Tibial artery (tissue), 4 donors: ENCODE measurements around the gene CAMK2B.
"Not testable (repeated sequence)": the region's sequence is repeated elsewhere in the genome, so short reads cannot be mapped to it uniquely, and the experiment has no call there.

ENCODE experiments used
- DNase-seq, 2 donors: peaks; one replicate each; pipeline ENCODE4 v3.0.0-alpha.2; 2019
- H3K27ac ChIP-seq, 2 donors: fragments of 200-600 bp; sonication (generic) in 1 of 2; 1 replicate in 1 of 2; 2 replicates in 1 of 2; pipeline ENCODE4 v1.5.1; 2018 to 2019; ENCODE audit warnings: mild to moderate bottlenecking in 1 of 2
- H3K27me3 ChIP-seq, 2 donors: fragments of 200-600 bp; sonication (generic) in 1 of 2; one replicate each; pipeline versions ENCODE4 v1.5.1 to v1.6.0; 2016 to 2019
- H3K36me3 ChIP-seq, 3 donors: fragments of 200-600 bp; sonication (generic) in 2 of 3; one replicate each; pipeline ENCODE4 v1.5.1; 2016 to 2019; ENCODE audit warnings: mild to moderate bottlenecking in 2 of 3
- H3K4me1 ChIP-seq, 4 donors: fragments of 200-600 bp; sonication (generic) in 2 of 4; 1 replicate in 3 of 4; 2 replicates in 1 of 4; pipeline ENCODE4 v1.5.1; 2016 to 2019
- H3K4me3 ChIP-seq, 2 donors: fragments of 200-600 bp; sonication (generic) in 1 of 2; 1 replicate in 1 of 2; 2 replicates in 1 of 2; pipeline ENCODE4 v1.5.1; 2018 to 2019; ENCODE audit warnings: mild to moderate bottlenecking in 2 of 2
- H3K9me3 ChIP-seq, 3 donors: fragments of 200-600 bp; sonication (generic) in 1 of 3; one replicate each; pipeline ENCODE4 v1.5.1; 2016 to 2019
- CTCF ChIP-seq, 2 experiments: fragments of 200-600 bp in 1 of 2; fragments of 450-650 bp in 1 of 2; IDR thresholded peaks; one replicate each; pipeline ENCODE4 v1.5.1; 2017 to 2019; ENCODE audit warnings: antibody characterized with exemption in 2 of 2, mild to moderate bottlenecking in 1 of 2, moderate library complexity in 1 of 2
- intact Hi-C: fragments of 100-400 bp; cut with DNase I; formaldehyde crosslinking; loops from one replicate; pipeline ENCODE4 v1.15.0; 2023; ENCODE audit warnings: low total_unique reads

Gene CAMK2B

GRCh38 chr7:44180631-44181030 is 144.8 kb downstream of the CAMK2B start:
- peaks cover 0 to 7% of the 10 kb centered on the region in 2 donors for H3K27me3 ChIP-seq
- H3K4me3 ChIP-seq, result no peak overlapping the region
- no peak overlapping the region for H3K27ac ChIP-seq
- TF ChIP-seq CTCF (IDR thresholded peaks at IDR 0.05), result no peak
- peaks cover 0 to 7% (median 0%) of the 10 kb centered on the region in 4 donors for H3K4me1 ChIP-seq
- intact Hi-C loops, result loop anchor here (5.0 kb wide), 1 partner anchor 1093 kb away; no protein-coding TSS in a partner anchor
- peaks cover 0 to 10% (median 10%) of the 10 kb centered on the region in 3 donors for H3K9me3 ChIP-seq
- no peak for DNase-seq
- H3K36me3 ChIP-seq, result no peaks in the 10 kb centered on the region

DNA sequence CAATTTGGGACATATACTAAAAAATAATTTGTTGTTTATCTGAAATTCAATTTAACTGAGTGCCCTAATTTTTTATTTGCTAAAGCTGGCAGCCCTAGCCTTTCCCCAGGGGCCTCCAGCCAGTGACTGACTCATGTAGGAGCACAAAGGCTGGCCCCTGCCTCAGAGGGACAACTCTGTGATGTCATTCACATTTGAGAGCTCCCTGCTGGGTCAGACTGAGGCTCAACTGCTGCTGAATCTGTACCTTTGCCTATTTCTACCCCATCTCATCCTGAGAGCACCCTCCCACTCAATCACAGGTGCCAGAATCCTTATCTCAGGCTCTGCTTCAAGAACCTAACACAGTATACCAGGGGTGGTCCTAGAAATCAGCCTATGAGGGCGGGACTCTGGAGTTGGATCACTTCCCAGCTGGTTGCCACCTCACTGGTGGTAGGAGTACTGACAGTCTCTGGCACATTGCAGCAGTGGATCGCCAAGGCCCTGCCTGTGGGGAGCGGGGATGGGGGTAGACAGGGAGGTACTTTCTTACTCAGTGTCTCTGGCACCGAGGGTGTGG is 147.7 kb downstream of the CAMK2B start:
- Histone ChIP-seq H3K9me3 (peaks cover 0 to 5% (median 3%) of the 10 kb centered on the region in 3 donors), H3K4me3 (no peak overlapping the region), H3K4me1 (peaks cover 0 to 7% (median 0%) of the 10 kb centered on the region in 4 donors), H3K27ac (no peak overlapping the region), H3K36me3 (no peaks in the 10 kb centered on the region), H3K27me3 (peaks cover 0 to 4% of the 10 kb centered on the region in 2 donors)
- no peak for TF ChIP-seq CTCF (IDR thresholded peaks at IDR 0.05)
- intact Hi-C loops, result no loop called here
- DNase-seq, result peak in 1 of 2 donors; percentile 61

DNA sequence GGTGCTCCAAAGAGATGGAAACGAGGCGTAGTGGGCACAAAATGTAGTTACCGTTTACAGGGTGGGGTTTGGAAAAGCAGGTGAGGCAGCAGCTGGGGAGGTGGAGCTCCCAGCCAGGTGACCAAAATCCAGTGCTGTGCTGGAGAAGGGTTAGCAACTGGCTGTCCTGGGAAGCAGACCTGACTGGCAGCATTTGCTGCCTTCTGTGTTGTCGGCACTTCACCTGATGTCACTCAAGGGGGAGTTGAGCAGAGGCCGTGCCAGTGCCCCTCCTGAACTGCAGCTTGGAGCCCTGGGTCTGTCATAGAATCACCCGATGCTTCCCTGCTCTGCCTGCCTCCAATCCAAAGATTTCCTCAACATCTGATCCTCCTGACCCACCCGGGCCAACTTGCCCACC is 148.9 kb downstream of the CAMK2B start:
- peak in 1 of 2 donors; percentile 48 for DNase-seq
- TF ChIP-seq CTCF (IDR thresholded peaks at IDR 0.05), result no peak
- Histone ChIP-seq H3K27me3 (no peaks in the 10 kb centered on the region), H3K36me3 (no peaks in the 10 kb centered on the region), H3K4me3 (no peak overlapping the region), H3K27ac (no peak overlapping the region), H3K9me3 (no peaks in the 10 kb centered on the region), H3K4me1 (peaks cover 0 to 7% (median 0%) of the 10 kb centered on the region in 4 donors)
- intact Hi-C loops, result no loop called here

DNA sequence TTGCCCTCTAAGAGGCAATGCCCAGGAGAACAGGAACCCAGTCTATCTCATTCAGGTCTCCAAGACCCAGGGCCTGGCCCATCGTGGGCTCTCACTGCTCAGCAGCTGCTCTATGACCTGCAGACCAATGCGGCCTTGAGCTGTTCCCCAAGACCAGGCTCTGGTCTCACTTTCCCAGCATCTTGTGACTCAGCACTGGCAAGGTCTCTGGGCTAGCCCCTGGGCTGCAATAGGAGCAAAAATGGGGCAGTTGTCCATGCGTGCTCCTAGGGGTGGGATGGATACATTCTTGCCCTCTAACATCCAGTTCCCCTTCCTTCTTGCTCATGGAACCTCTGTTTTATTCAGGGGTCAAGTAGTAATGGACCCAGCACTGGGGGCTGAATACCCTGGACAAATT is 149.7 kb downstream of the CAMK2B start:
- intact Hi-C loops, result no loop called here
- Histone ChIP-seq H3K27ac (no peak overlapping the region), H3K36me3 (no peaks in the 10 kb centered on the region), H3K27me3 (no peaks in the 10 kb centered on the region), H3K9me3 (no peaks in the 10 kb centered on the region), H3K4me1 (peaks cover 0 to 7% (median 0%) of the 10 kb centered on the region in 4 donors), H3K4me3 (no peak overlapping the region)
- DNase-seq, result peak in 1 of 2 donors; percentile 23
- TF ChIP-seq CTCF (IDR thresholded peaks at IDR 0.05), result no peak

- H3K36me3 ChIP-seq, H3K9me3 ChIP-seq, intact Hi-C loops, DNase-seq, H3K27ac ChIP-seq, H3K4me1 ChIP-seq, H3K27me3 ChIP-seq, H3K4me3 ChIP-seq: not testable (repeated sequence)
Observed at GRCh38 chr7:44174694-44174948, 150.8 kb downstream of the CAMK2B start.

GRCh38 chr7:44173911-44174693 is 151.3 kb downstream of the CAMK2B start:
- Histone ChIP-seq H3K4me3 (no peak overlapping the region), H3K27me3 (no peaks in the 10 kb centered on the region), H3K4me1 (peaks cover 0 to 7% (median 0%) of the 10 kb centered on the region in 4 donors), H3K36me3 (no peaks in the 10 kb centered on the region), H3K9me3 (no peaks in the 10 kb centered on the region), H3K27ac (no peak overlapping the region)
- intact Hi-C loops, result no loop called here
- no peak for TF ChIP-seq CTCF (IDR thresholded peaks at IDR 0.05)
- no peak for DNase-seq
